ENCODE results near the gene GPA33. TPM values are rescaled to one million over a fixed set of nuclear protein-coding genes. Genes with fewer than 3 reads are reported as not detected.

Gene GPA33
- total RNA-seq, 1 experiment from 2014 or later = not detected

DNA sequence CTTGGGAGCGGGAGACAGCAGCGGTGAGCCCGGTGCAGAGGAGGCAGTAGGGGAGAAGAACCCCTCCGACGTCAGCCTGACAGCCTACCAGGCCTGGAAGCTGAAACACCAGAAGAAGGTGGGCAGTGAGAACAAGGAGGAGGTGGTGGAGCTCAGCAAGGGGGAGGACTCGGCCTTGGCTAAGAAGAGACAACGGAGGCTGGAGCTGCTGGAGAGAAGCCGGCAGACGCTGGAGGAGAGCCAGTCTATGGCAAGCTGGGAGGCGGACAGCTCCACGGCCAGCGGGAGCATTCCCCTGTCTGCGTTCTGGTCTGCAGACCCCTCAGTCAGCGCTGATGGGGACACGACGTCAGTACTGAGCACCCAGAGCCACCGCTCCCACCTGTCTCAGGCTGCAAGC is 36.6 kb upstream of the GPA33 start:
- Histone ChIP-seq H3K4me1 (replicated peaks) (no peaks in the 10 kb centered on the region), H3K36me3 (no peaks in the 10 kb centered on the region), H3K4me3 (no peak overlapping the region), H3K27ac (no peak overlapping the region), H3K9me3 (replicated peaks) (no peaks in the 10 kb centered on the region), H3K27me3 (replicated peaks) (peaks cover 13% of the 10 kb centered on the region)
- DNase-seq (ENCODE audit: low read depth in 1 of 2, low spot score in 2 of 2) = no peak

DNA sequence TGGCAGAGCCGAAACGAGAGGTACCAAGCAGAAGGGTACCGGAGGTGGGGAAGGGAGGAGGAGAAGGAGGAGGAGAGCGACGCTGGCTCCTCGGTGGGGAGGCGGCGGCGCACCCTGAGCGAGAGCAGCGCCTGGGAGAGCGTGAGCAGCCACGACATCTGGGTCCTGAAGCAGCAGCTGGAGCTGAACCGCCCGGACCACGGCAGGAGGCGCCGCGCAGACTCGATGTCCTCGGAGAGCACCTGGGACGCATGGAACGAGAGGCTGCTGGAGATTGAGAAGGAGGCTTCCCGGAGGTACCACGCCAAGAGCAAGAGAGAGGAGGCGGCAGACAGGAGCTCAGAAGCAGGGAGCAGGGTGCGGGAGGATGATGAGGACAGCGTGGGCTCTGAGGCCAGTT is 36.1 kb upstream of the GPA33 start:
- H3K4me3 ChIP-seq = no peak overlapping the region
- DNase-seq (ENCODE audit: low read depth in 1 of 2, low spot score in 2 of 2) = no peak
- H3K36me3 ChIP-seq = no peaks in the 10 kb centered on the region
- peaks cover 16% of the 10 kb centered on the region for H3K27me3 ChIP-seq (replicated peaks)
- no peaks in the 10 kb centered on the region for H3K9me3 ChIP-seq (replicated peaks)
- H3K4me1 ChIP-seq (replicated peaks) = 0 out of 2 replicates have a peak, but pooled peaks cover 2% of the 10 kb centered on the region
- H3K27ac ChIP-seq = no peak overlapping the region

DNA sequence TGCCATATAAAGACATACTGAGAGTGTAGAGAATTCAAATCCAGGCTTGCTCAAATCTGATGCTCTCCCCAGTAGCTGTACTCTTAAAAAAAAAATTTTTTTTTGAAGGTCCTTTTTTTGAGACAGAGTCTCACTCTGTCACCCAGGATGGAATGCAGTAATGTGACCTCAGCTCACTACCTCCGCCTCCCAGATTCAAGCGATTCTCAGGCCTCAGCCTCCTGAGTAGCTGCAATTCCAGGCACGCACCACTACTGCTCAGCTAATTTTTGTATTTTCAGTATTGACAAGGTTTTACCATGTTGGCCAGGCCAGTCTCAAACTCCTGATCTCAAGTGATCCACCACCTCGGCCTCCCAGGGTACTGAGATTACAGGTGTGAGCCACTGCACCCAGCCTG is 32.4 kb upstream of the GPA33 start:
- H3K36me3 ChIP-seq = no peaks in the 10 kb centered on the region
- no peak for DNase-seq (ENCODE audit: low read depth in 1 of 2, low spot score in 2 of 2)

DNA sequence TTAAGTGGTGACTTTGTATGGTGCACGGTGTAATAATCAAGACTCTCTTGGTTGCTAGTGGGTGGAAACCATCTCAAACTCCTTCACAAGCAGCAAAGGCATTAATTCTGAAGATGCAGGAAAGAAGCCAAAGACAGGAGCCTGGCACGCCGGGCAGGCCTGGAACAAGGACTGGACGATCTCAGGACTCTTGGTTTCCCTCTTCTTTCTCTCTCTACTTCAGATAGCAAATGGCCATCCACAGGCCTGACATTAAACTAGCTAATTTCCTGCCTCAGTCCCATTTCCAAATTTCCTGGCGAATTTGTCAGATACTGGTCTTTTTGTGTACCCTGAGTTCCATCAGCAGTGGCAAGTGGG is 31.9 kb upstream of the GPA33 start:
- Histone ChIP-seq H3K4me1 (replicated peaks) (0 out of 2 replicates have a peak, but pooled peaks cover 3% of the 10 kb centered on the region), H3K27me3 (replicated peaks) (peaks cover 8% of the 10 kb centered on the region), H3K36me3 (no peaks in the 10 kb centered on the region), H3K27ac (no peak overlapping the region), H3K9me3 (replicated peaks) (no peaks in the 10 kb centered on the region), H3K4me3 (no peak overlapping the region)
- DNase-seq (ENCODE audit: low read depth in 1 of 2, low spot score in 2 of 2) = no peak

More for the DNA sequence above, 32.4 kb upstream of the GPA33 start:
- 0 out of 2 replicates have a peak, but pooled peaks cover 3% of the 10 kb centered on the region for H3K4me1 ChIP-seq (replicated peaks)
- H3K9me3 ChIP-seq (replicated peaks) = no peaks in the 10 kb centered on the region
- H3K27ac ChIP-seq = no peak overlapping the region
- H3K27me3 ChIP-seq (replicated peaks) = peaks cover 8% of the 10 kb centered on the region
- H3K4me3 ChIP-seq = no peak overlapping the region

DNA sequence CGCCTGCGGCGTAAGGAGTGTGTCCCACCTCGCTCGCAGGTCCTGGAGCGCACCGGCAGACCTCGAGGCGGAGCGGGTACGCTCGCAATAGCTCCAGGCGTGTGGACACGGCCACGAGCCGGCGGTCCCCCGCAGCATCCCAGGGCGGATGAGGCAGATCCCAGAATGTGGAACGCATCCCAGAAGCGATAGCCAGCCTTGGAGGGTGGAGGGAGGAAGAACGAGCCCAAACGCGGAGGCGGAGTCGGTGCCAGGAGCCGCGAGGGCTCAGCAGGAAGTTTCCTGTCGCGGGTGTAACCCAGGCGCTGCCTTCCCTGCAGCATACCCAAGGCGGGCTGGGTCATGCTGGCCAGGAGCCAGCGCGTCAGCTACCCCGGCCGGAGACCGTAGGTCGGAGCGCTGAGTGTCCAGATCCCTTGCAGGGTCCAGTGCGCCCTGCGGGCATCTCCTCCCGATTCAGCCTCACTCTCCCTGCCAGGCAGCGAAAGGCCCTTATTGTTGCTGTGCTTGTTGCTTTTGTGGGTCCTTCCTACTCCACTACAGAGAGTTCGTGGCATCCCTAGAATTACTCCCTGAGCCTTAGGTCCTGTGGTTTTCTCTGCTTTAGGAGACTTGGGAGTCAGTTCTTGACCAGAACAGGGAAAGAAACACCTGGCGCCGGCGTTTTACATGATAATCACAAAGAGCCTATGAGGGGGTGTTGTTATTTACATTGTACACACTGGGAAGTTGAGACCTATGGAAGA is 31.4 kb upstream of the GPA33 start:
- no peaks in the 10 kb centered on the region for H3K36me3 ChIP-seq
- H3K9me3 ChIP-seq (replicated peaks) = no peaks in the 10 kb centered on the region
- H3K4me1 ChIP-seq (replicated peaks) = 0 out of 2 replicates have a peak, but pooled peaks cover 3% of the 10 kb centered on the region
- no peak overlapping the region for H3K27ac ChIP-seq
- H3K4me3 ChIP-seq = no peak overlapping the region
- peaks cover 8% of the 10 kb centered on the region for H3K27me3 ChIP-seq (replicated peaks)
- DNase-seq (ENCODE audit: low read depth in 1 of 2, low spot score in 2 of 2) = no peak

DNA sequence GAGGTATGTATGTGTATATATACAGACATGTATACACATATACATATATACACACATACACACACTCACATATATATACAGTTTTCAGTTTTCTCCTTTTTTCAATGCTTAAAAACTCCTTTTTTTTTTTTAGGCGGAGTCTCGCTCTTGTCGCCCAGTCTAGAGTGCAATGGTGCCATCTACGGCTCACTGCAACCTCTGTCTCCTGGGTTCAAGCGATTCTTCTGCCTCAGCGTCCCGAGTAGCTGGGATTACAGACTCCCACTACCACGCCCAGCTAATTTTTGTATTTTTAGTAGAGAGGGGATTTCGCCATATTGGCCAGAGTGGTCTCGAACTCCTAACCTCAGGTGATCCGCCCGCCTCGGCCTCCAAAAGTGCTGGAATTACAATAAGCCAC is 30.7 kb upstream of the GPA33 start:
- no peak overlapping the region for H3K27ac ChIP-seq
- no peaks in the 10 kb centered on the region for H3K9me3 ChIP-seq (replicated peaks)
- H3K36me3 ChIP-seq = no peaks in the 10 kb centered on the region
- H3K4me3 ChIP-seq = no peak overlapping the region
- peaks cover 8% of the 10 kb centered on the region for H3K27me3 ChIP-seq (replicated peaks)
- DNase-seq (ENCODE audit: low read depth in 1 of 2, low spot score in 2 of 2) = no peak
- H3K4me1 ChIP-seq (replicated peaks) = 0 out of 2 replicates have a peak, but pooled peaks cover 3% of the 10 kb centered on the region

DNA sequence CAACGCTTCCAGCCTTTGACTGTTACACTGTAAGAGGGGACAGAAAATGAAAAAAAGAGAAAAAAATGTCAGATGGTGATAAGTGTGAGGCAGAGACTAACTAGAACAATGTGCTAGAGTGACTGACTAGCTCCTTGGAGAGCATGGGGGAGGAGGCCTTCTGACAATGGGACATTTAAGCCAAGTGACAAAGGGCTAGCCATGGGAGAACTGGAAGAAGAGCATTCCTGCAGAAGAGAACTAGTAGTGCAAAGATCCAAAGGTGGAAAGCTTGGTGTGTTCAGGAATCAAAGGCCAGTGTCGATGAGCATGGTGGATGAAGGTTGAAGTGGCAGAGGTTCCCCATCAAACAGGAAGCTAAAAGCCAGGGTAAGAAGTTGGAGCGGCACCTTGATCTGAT is 29.5 kb upstream of the GPA33 start:
- no peaks in the 10 kb centered on the region for H3K36me3 ChIP-seq

DNA sequence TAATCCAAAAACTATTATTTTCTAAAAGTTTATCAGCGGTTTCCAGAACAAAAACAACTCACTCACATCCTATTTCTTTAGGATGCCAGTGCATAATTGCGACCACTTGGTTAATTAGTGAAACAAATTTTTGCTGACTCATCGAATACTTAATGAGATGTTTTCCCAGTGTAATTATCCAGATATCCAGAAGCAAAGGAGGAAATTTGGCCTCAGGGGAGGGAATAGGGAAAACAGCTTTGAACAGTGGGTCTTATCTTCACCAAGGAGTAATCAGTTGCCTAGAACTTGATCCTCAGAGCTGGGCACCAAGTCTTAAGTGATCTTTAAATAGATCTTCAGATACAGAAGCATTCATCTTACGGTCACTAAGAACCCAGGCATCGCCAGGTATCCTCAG is 28.0 kb upstream of the GPA33 start:
- H3K36me3 ChIP-seq = no peaks in the 10 kb centered on the region
- 0 out of 2 replicates have a peak, but pooled peaks cover 3% of the 10 kb centered on the region for H3K4me1 ChIP-seq (replicated peaks)
- H3K4me3 ChIP-seq = no peak overlapping the region

More for the DNA sequence above, 29.5 kb upstream of the GPA33 start:
- 0 out of 2 replicates have a peak, but pooled peaks cover 3% of the 10 kb centered on the region for H3K4me1 ChIP-seq (replicated peaks)
- DNase-seq (ENCODE audit: low read depth in 1 of 2, low spot score in 2 of 2) = no peak
- H3K9me3 ChIP-seq (replicated peaks) = no peaks in the 10 kb centered on the region
- H3K4me3 ChIP-seq = no peak overlapping the region
- no peak overlapping the region for H3K27ac ChIP-seq
- peaks cover 13% of the 10 kb centered on the region for H3K27me3 ChIP-seq (replicated peaks)

DNA sequence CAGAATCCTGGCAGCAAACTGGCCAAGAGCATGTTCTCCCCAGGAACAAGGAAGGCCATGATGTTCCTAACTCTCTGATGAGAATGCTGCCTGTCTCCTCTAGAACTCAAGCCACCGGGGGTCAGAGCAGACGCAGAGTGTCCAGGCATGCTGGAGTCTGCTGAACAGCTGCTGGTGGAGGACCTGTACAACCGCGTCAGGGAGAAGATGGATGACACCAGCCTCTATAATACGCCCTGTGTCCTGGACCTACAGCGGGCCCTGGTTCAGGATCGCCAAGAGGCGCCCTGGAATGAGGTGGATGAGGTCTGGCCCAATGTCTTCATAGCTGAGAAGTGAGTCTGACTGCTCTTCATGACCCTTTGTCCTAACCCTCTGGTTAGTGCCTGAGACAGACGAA is 27.0 kb upstream of the GPA33 start:
- Histone ChIP-seq H3K27me3 (replicated peaks) (peaks cover 11% of the 10 kb centered on the region), H3K4me3 (no peak overlapping the region), H3K9me3 (replicated peaks) (no peaks in the 10 kb centered on the region), H3K27ac (no peak overlapping the region), H3K4me1 (replicated peaks) (0 out of 2 replicates have a peak, but pooled peaks cover 3% of the 10 kb centered on the region), H3K36me3 (no peaks in the 10 kb centered on the region)
- DNase-seq (ENCODE audit: low read depth in 1 of 2, low spot score in 2 of 2) = no peak

More for the DNA sequence above, 28.0 kb upstream of the GPA33 start:
- peaks cover 11% of the 10 kb centered on the region for H3K27me3 ChIP-seq (replicated peaks)
- no peak for DNase-seq (ENCODE audit: low read depth in 1 of 2, low spot score in 2 of 2)
- no peaks in the 10 kb centered on the region for H3K9me3 ChIP-seq (replicated peaks)
- H3K27ac ChIP-seq = no peak overlapping the region

DNA sequence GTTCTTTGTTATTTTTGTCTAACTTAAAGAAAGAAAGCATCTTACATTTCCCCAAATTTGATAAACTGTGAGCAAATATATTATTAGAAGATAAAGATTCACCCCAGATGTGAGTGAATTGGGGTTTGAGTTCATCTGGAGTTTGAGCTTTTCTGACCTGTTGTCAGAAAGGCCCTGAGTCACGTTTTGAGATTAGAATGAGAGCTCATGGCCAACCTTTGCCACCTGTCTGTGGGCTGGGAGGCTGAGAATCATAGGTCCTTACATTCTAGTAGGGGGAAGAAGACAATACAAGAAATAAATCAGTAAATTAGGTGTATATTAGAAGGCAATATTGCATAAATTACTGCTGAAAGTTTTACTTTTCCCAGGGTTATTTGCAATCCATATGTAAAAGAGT is 26.0 kb upstream of the GPA33 start:
- H3K36me3 ChIP-seq = no peaks in the 10 kb centered on the region

DNA sequence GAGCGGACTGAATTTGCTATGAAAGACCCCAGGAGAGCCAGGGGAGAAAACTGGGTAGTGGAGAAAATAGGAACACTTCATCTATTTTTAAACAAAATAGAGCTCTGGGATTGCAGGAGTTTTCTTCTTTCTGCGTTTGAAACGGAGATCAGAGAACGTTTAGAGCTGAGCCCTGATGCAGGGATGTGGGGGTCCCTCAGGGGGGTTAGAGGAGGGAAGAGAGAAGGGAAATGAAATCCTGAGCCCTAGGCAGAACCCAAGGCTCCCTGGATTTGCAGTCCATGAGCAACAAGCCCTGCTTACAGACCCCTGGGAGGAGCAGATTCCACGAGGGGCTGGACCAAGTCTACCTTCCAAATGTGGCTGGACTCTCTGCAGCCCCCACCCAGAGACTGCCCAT is 25.5 kb upstream of the GPA33 start:
- H3K36me3 ChIP-seq = no peaks in the 10 kb centered on the region
- DNase-seq (ENCODE audit: low read depth in 1 of 2, low spot score in 2 of 2) = no peak
- H3K4me3 ChIP-seq = no peak overlapping the region
- H3K9me3 ChIP-seq (replicated peaks) = no peaks in the 10 kb centered on the region
- no peaks in the 10 kb centered on the region for H3K4me1 ChIP-seq (replicated peaks)
- peaks cover 7% of the 10 kb centered on the region for H3K27me3 ChIP-seq (replicated peaks)
- no peak overlapping the region for H3K27ac ChIP-seq

More for the DNA sequence above, 26.0 kb upstream of the GPA33 start:
- Histone ChIP-seq H3K9me3 (replicated peaks) (no peaks in the 10 kb centered on the region), H3K4me1 (replicated peaks) (no peaks in the 10 kb centered on the region), H3K27ac (no peak overlapping the region), H3K27me3 (replicated peaks) (peaks cover 7% of the 10 kb centered on the region), H3K4me3 (no peak overlapping the region)
- no peak for DNase-seq (ENCODE audit: low read depth in 1 of 2, low spot score in 2 of 2)

DNA sequence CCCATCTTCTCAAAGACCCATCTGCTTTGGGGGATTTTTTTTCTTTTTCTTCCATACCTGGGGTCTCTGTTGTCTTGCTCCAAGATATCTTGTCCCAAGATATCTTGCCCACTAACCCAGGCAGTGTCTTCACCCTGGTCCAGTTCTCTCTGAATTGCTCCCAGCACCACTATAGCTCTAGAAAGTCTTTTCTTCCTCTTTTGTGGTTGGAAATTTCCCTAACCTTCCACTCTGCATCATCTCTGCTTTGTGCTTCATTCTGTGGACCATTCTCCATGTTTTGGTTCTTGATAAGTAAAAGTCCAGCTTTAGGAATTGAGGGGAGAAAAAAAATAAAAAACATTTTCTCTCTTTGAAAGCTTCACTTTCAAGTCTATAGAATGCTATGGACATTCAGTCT is 24.5 kb upstream of the GPA33 start:
- no peaks in the 10 kb centered on the region for H3K36me3 ChIP-seq
- H3K4me1 ChIP-seq (replicated peaks) = no peaks in the 10 kb centered on the region
- H3K27me3 ChIP-seq (replicated peaks) = peaks cover 7% of the 10 kb centered on the region
- DNase-seq (ENCODE audit: low read depth in 1 of 2, low spot score in 2 of 2) = no peak
- no peak overlapping the region for H3K27ac ChIP-seq
- no peaks in the 10 kb centered on the region for H3K9me3 ChIP-seq (replicated peaks)
- no peak overlapping the region for H3K4me3 ChIP-seq

DNA sequence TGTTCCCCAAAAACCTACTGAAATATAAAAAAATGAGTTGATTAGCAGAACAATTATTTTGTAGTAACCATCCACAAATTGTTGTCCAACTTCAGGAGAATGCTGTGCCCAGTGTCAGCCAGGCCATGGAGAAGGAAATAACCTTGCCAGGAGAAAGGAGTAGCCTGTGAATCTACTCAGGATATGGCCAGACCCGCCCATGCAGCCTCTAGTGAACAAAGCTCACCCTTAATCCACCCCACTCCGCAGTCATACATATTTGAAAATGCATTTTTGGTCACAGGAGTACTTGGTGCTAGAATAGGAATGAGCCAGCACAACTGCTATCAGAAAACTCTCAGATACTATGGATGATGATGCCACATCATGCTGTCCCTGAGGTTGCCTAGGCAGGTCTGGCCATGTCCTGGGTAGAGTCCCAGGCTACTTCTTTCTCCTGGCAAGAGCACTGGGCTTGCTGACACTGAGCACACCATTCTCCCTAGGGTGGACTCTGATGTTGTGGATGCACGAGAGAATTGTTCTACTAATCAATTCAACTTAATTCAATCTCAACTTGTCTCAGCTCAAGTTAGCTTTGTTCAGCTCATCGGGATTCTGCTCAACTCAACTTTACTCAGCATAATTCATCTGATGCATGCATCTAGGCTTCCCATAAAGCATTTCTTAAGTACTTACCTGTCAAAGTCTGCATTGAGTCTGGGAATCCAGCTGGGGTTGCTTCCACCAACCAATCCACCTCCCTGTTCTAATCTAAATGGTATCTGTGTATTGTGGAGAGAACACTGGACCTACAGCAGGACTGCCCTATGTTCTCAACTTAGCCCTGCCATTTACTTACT is 21.9 kb upstream of the GPA33 start:
- H3K4me3 ChIP-seq = no peak overlapping the region
- no peak overlapping the region for H3K27ac ChIP-seq
- no peak for DNase-seq (ENCODE audit: low read depth in 1 of 2, low spot score in 2 of 2)
- H3K4me1 ChIP-seq (replicated peaks) = no peaks in the 10 kb centered on the region
- H3K9me3 ChIP-seq (replicated peaks) = no peaks in the 10 kb centered on the region
- peaks cover 7% of the 10 kb centered on the region for H3K27me3 ChIP-seq (replicated peaks)
- H3K36me3 ChIP-seq = no peaks in the 10 kb centered on the region

DNA sequence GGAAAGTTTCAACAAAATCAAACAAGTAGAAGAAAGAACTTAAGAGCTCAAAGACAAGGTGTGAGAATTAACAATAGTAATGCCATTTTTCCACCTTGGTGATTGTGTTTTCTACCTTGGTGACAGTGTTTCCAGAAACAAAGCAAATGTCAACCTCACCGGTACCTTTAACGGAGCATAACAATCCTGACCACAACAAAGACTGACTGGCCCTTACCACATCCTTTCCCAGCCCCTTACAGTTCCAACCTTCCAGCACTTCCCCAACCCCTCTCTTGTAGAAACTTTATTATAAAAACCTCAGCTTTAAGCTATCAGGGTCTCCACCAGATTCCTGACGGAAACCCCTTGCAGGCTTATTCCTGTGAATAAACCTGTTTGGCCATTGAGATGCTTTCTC is 20.4 kb upstream of the GPA33 start:
- no peaks in the 10 kb centered on the region for H3K4me1 ChIP-seq (replicated peaks)
- H3K27ac ChIP-seq = no peak overlapping the region
- H3K27me3 ChIP-seq (replicated peaks) = peaks cover 7% of the 10 kb centered on the region
- H3K9me3 ChIP-seq (replicated peaks) = no peaks in the 10 kb centered on the region
- no peak overlapping the region for H3K4me3 ChIP-seq
- DNase-seq (ENCODE audit: low read depth in 1 of 2, low spot score in 2 of 2) = no peak
- H3K36me3 ChIP-seq = no peaks in the 10 kb centered on the region
